HepG2 (cell line): ENCODE measurements around the gene YPEL3. TPM values are rescaled to one million over a fixed set of nuclear protein-coding genes. Genes with fewer than 3 reads are reported as not detected.

Source experiments
- ATAC-seq: fragments of 200-7000 bp; cut with Tn5 transposase; 3 replicates; pipeline ENCODE4 v1.9.1; 2020; ENCODE audit warnings: mild to moderate bottlenecking, moderate library complexity
- BruUV-seq: library from RNA; stranded (reverse); fragments of 400-500 nt; replicated peaks from 2 replicates; lab custom pipeline; 2021; lab: Mats Ljungman, UMichigan
- CTCF ChIA-PET: fragments of 300-600 bp; formaldehyde crosslinking; extraction: SDS; loops from one replicate; lab custom pipeline; 2021; ENCODE audit warnings: low total read pairs, inconsistent platforms, low intra/inter-chr PET ratio; lab: Yijun Ruan, JAX
- POLR2A ChIA-PET: fragments of 350-600 bp; sonication (Branson Sonifier 250); formaldehyde crosslinking; loops from one replicate; lab custom pipeline; 2020; ENCODE audit warnings: antibody characterized with exemption, inconsistent platforms; lab: Yijun Ruan, JAX
- DNase-seq: peaks from one replicate; pipeline ENCODE4 v3.0.0-alpha.2; 2015; ENCODE audit warnings: low spot score
- FAIRE-seq: peaks from 3 replicates; lab custom pipeline; 2011; peaks lifted over from hg19 to GRCh38; lab: Jason Lieb, UNC
- H2AFZ ChIP-seq: one replicate; pipeline ENCODE4 v1.6.1; 2011; ENCODE audit warnings: low read length, inconsistent platforms
- H3K27ac ChIP-seq: fragments of 300-600 bp; 3 replicates; pipeline ENCODE4 v1.8.0; 2011; ENCODE audit warnings: mixed run types, mild to moderate bottlenecking, mixed read lengths, low read length, inconsistent platforms; ENCODE audit not compliant: insufficient read depth; ENCODE audit errors: extremely low read length
- H3K27me3 ChIP-seq, 2 experiments: fragments of 200-600 bp in 1 of 2; 2 replicates in 1 of 2; 3 replicates in 1 of 2; pipeline versions ENCODE4 v1.6.0 to v1.8.0; 2011; ENCODE audit warnings: low read length in 2 of 2, mild to moderate bottlenecking in 2 of 2, moderate library complexity in 2 of 2, inconsistent platforms in 1 of 2; ENCODE audit not compliant: insufficient read depth in 2 of 2, control insufficient read depth in 1 of 2
- H3K36me3 ChIP-seq, 2 experiments: fragments of 200-600 bp in 1 of 2; replicated peaks in 1 of 2; 2 replicates in 1 of 2; 3 replicates in 1 of 2; pipeline versions ENCODE4 v1.5.1 to v1.8.0; 2011; ENCODE audit warnings: low read length in 2 of 2, inconsistent platforms in 1 of 2; ENCODE audit not compliant: insufficient read depth in 2 of 2, control insufficient read depth in 1 of 2
- H3K4me1 ChIP-seq: 2 replicates; pipeline ENCODE4 v1.5.1; 2012; ENCODE audit warnings: low read length, inconsistent platforms; ENCODE audit not compliant: insufficient read depth
- H3K4me2 ChIP-seq: 2 replicates; pipeline ENCODE4 v1.6.0; 2011; ENCODE audit warnings: low read depth, low read length, inconsistent platforms
- H3K4me3 ChIP-seq, 3 experiments: fragments of 200-600 bp in 1 of 3; sonication (generic), shearing (Covaris generic) in 1 of 3; replicated peaks in 1 of 3; 2 replicates each; pipeline ENCODE4 v1.5.1; 2011 to 2016; ENCODE audit warnings: low read length in 3 of 3, inconsistent platforms in 2 of 3, low read depth in 2 of 3, mild to moderate bottlenecking in 2 of 3, control low read depth in 1 of 3, mixed read lengths in 1 of 3; ENCODE audit not compliant: insufficient read depth in 1 of 3
- H3K79me2 ChIP-seq: one replicate; pipeline ENCODE4 v1.6.1; 2011; ENCODE audit warnings: low read length, inconsistent platforms; ENCODE audit not compliant: insufficient read depth
- H3K9ac ChIP-seq: 2 replicates; pipeline ENCODE4 v1.6.0; 2011; ENCODE audit warnings: mild to moderate bottlenecking, low read depth, low read length, inconsistent platforms; ENCODE audit not compliant: insufficient read depth
- H3K9me3 ChIP-seq: 2 replicates; pipeline ENCODE4 v1.5.1; 2012; ENCODE audit warnings: mild to moderate bottlenecking, low read length
- H4K20me1 ChIP-seq: 2 replicates; pipeline ENCODE4 v1.6.0; 2011; ENCODE audit warnings: inconsistent platforms, mild to moderate bottlenecking, low read length, moderate library complexity; ENCODE audit not compliant: insufficient read depth
- ARNT2 ChIP-seq: sonication (generic); formaldehyde crosslinking; IDR thresholded peaks from 2 replicates; pipeline ENCODE4 v1.8.0; 2022; ENCODE audit warnings: mild to moderate bottlenecking, low read depth, missing genetic modification reagents, moderate library complexity
- CREM ChIP-seq, 2 experiments: sonication (generic) in 1 of 2; formaldehyde crosslinking in 1 of 2; IDR thresholded peaks; 2 replicates each; pipeline versions ENCODE4 v1.4.0 to v1.6.1; 2016 to 2020; ENCODE audit warnings: antibody characterized with exemption in 1 of 2, mild to moderate bottlenecking in 1 of 2, missing genetic modification reagents in 1 of 2
- DNMT1 ChIP-seq: sonication (generic); formaldehyde crosslinking; IDR thresholded peaks from 2 replicates; pipeline ENCODE4 v1.5.1; 2020; ENCODE audit warnings: mild to moderate bottlenecking, missing genetic modification reagents
- HNRNPL ChIP-seq: fragments of 200-400 bp; formaldehyde crosslinking; IDR thresholded peaks from 2 replicates; pipeline ENCODE4 v1.6.1; 2017; ENCODE audit warnings: mild to moderate bottlenecking, low read depth, low read length
- SMARCC2 ChIP-seq: fragments of 450-650 bp; IDR thresholded peaks from 2 replicates; pipeline ENCODE4 v1.6.1; 2017; ENCODE audit warnings: antibody characterized with exemption, mild to moderate bottlenecking
- TBX2 ChIP-seq: sonication (generic); formaldehyde crosslinking; IDR thresholded peaks from 2 replicates; pipeline ENCODE4 v1.5.0; 2020; ENCODE audit warnings: missing genetic modification reagents, mild to moderate bottlenecking, borderline replicate concordance
- ZNF383 ChIP-seq: sonication (generic); formaldehyde crosslinking; IDR thresholded peaks from 2 replicates; pipeline ENCODE4 v1.4.0; 2020; ENCODE audit warnings: missing genetic modification reagents, mild to moderate bottlenecking, borderline replicate concordance
- ZNF614 ChIP-seq: IDR thresholded peaks from 2 replicates; pipeline ENCODE4 v1.6.1; 2018; ENCODE audit warnings: missing biosample characterization, missing genetic modification reagents, inconsistent platforms, borderline replicate concordance
- ZNF652 ChIP-seq: IDR thresholded peaks from 2 replicates; pipeline ENCODE4 v1.6.1; 2016; ENCODE audit warnings: low read depth, borderline replicate concordance
- WGBS: methylation state at CpG from one replicate; pipeline ENCODE4 v1.1.6; 2017; ENCODE audit warnings: low lambda C conversion rate; 5-methylcytosine and 5-hydroxymethylcytosine counted together
- in situ Hi-C: cut with HindIII; loops from 2 replicates; pipeline ENCODE4 v1.10.0; 2017; ENCODE audit warnings: low pct_unique_long_range_greater_than_20kb; ENCODE audit not compliant: extremely low pct_ligation_motif_present
- intact Hi-C: fragments of 100-400 bp; cut with micrococcal nuclease; formaldehyde crosslinking; loops from one replicate; pipeline ENCODE4 v1.10.0; 2022; ENCODE audit not compliant: unreplicated experiment
- polyA plus RNA-seq, 8 experiments: library from polyadenylated mRNA; depleted of rRNA in 3 of 8; stranded (reverse) in 7 of 8; unstranded in 1 of 8; fragments of >200 nt; fragmentation: Illumina TruSeq in 4 of 8; extraction: Trizol in 4 of 8; gene quantifications; 2 replicates each; pipeline versions ENCODE4 v1.2.1 to v1.2.3, GENCODE V29; 2011 to 2016; ENCODE audit warnings: low read depth in 4 of 8, missing spikeins in 1 of 8, mixed read lengths in 1 of 8; ENCODE audit not compliant: insufficient read depth in 1 of 8
- total RNA-seq, 5 experiments: library from RNA; depleted of rRNA; stranded (reverse); fragments of >200 nt; fragmentation: Illumina TruSeq; extraction: Trizol; gene quantifications; 2 replicates each; pipeline ENCODE4 v1.2.3, GENCODE V29; 2016; ENCODE audit warnings: low read depth in 1 of 5
- TF ChIP-seq, protein P1 (sequence below): sonication (generic); formaldehyde crosslinking; IDR thresholded peaks from 2 replicates; pipeline ENCODE4 v1.5.0; 2020; ENCODE audit warnings: mild to moderate bottlenecking, missing genetic modification reagents
- TF ChIP-seq, protein P2 (sequence below): sonication (generic); formaldehyde crosslinking; IDR thresholded peaks from 2 replicates; pipeline ENCODE4 v1.8.0; 2022; ENCODE audit warnings: mild to moderate bottlenecking, missing genetic modification reagents; ENCODE audit not compliant: insufficient replicate concordance
- TF ChIP-seq, protein P3 (sequence below): sonication (generic); IDR thresholded peaks from 2 replicates; pipeline ENCODE4 v1.6.1; 2016; ENCODE audit warnings: low read depth, borderline replicate concordance

Gene YPEL3
- total and polyA plus RNA-seq, 2 of the 13 experiments (the other 11 are each of a cell fraction or from before 2014, with no cell fraction given): 5.4 to 47.0 TPM

DNA sequence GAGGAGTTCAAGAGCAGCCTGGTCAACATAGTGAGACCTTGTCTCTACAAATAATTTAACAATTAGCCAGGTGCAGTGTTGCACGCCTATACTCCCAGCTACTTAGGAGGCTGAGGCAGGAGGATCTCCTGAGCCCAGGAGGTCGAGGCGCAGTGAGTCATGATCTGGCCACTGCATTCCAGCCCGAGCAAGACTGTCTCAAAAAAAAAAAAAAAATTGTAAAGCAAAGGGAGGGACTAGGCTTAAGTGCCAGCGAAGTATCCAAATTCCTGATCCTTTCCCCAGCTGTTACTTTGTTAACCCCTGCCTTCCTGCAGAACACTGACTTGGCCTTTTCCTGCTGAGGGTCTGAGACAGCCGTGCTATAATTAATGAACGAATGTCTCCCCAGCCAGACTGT is 14.6 kb upstream of the YPEL3 start:
- Histone ChIP-seq H3K9ac (no peak overlapping the region), H2AFZ (no peak overlapping the region), H3K4me2 (no peak overlapping the region), H3K4me1 (peaks cover 37% of the 10 kb centered on the region), H3K27me3 (no peaks in the 10 kb centered on the region), H3K36me3 (peaks cover 0 to 9% of the 10 kb centered on the region in 2 experiments; a peak in 1 of 5 replicates), H3K79me2 (no peaks in the 10 kb centered on the region), H3K4me3 (no peak overlapping the region), H3K27ac (no peak overlapping the region), H3K9me3 (no peaks in the 10 kb centered on the region), H4K20me1 (no peaks in the 10 kb centered on the region)
- CTCF ChIA-PET: interaction anchor here (1.4 kb wide), 1 partner anchor 19 kb away, joined by 4 read pairs; the partner anchor contains the start of gene TBX6
- TF ChIP-seq, protein P1, sequence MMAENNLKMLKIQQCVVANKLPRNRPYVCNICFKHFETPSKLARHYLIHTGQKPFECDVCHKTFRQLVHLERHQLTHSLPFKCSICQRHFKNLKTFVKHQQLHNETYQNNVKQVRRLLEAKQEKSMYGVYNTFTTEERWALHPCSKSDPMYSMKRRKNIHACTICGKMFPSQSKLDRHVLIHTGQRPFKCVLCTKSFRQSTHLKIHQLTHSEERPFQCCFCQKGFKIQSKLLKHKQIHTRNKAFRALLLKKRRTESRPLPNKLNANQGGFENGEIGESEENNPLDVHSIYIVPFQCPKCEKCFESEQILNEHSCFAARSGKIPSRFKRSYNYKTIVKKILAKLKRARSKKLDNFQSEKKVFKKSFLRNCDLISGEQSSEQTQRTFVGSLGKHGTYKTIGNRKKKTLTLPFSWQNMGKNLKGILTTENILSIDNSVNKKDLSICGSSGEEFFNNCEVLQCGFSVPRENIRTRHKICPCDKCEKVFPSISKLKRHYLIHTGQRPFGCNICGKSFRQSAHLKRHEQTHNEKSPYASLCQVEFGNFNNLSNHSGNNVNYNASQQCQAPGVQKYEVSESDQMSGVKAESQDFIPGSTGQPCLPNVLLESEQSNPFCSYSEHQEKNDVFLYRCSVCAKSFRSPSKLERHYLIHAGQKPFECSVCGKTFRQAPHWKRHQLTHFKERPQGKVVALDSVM (CRISPR knock-in tag): peak; percentile 59; the same call in 1 of the 2 replicates
- peak; percentile 44; the same call in 1 of the 2 replicates for TF ChIP-seq ZNF652 (CRISPR knock-in tag)
- TF ChIP-seq HNRNPL: no peak
- in situ Hi-C loops (no loop called here), intact Hi-C loops (no loop called here)
- FAIRE-seq: no peak
- 90% methylated on average over 7 of the region's 7 CpGs for WGBS
- no peak for ATAC-seq
- BruUV-seq: no TSS peak
- POLR2A ChIA-PET: interaction anchor here (0.7 to 1.3 kb wide), 2 partner anchors 15 to 19 kb away, joined by 3 to 4 read pairs; partner anchors contain the start of genes TBX6 and YPEL3
- DNase-seq: no peak

DNA sequence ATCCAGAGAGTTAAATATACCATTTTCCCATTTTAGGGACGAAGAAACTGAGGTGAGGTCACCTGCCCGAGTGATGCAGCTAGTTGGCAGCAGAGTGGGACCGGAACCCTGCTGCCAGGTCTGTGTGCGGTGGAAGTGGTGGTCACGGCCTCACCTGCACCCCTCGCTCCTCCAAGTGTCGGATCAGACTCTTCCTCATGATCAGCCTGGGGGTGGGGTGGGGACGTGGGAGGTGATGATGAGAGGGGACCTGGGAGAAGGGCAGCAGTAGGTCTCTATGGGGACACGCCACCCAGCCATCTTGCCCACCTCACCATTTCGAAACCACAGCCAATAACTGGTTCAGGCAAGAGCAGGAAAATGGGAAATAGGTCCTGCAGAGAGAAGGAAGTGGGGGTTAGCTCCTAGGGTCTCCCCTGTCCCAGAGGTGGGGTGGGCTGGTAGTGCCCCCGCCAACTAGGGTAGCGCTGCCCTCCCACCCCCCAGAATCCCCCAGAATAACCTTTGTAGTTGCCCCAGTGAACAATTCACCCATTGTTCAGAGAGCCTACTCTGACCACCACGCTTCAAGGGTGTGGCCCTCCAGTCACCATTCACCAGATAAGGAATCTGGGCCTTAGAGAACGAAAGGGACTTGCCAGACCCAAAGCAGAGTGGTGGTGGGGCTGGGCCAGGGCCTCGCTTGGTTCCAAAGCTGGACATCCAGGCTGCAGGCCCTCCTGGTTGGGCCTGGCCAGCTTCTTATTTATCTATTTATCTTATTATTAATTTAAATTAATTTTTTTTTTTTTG is 12.2 kb upstream of the YPEL3 start:
- in situ Hi-C loops (no loop called here), intact Hi-C loops (no loop called here)
- Histone ChIP-seq H3K4me2 (no peak overlapping the region), H3K4me3 (no peak overlapping the region), H3K27me3 (no peaks in the 10 kb centered on the region), H3K79me2 (no peaks in the 10 kb centered on the region), H3K9me3 (no peaks in the 10 kb centered on the region), H3K27ac (no peak overlapping the region), H3K4me1 (peaks cover 38% of the 10 kb centered on the region), H3K9ac (no peak overlapping the region), H3K36me3 (peaks cover 0 to 9% of the 10 kb centered on the region in 2 experiments; a peak in 1 of 5 replicates), H2AFZ (no peak overlapping the region), H4K20me1 (no peaks in the 10 kb centered on the region)
- no peak for ATAC-seq
- no peak for FAIRE-seq
- no TSS peak for BruUV-seq
- POLR2A ChIA-PET: no interaction called here
- DNase-seq: no peak
- CTCF ChIA-PET: no interaction called here
- WGBS: 92% methylated on average over 13 of the region's 15 CpGs
- TF ChIP-seq, protein P2, sequence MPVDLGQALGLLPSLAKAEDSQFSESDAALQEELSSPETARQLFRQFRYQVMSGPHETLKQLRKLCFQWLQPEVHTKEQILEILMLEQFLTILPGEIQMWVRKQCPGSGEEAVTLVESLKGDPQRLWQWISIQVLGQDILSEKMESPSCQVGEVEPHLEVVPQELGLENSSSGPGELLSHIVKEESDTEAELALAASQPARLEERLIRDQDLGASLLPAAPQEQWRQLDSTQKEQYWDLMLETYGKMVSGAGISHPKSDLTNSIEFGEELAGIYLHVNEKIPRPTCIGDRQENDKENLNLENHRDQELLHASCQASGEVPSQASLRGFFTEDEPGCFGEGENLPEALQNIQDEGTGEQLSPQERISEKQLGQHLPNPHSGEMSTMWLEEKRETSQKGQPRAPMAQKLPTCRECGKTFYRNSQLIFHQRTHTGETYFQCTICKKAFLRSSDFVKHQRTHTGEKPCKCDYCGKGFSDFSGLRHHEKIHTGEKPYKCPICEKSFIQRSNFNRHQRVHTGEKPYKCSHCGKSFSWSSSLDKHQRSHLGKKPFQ (CRISPR knock-in tag): no peak
- TF ChIP-seq CREM (IDR thresholded peaks at IDR 0.05) (no peak), CREM (CRISPR knock-in tag; IDR thresholded peaks at IDR 0.05) (no peak), ARNT2 (CRISPR knock-in tag) (no peak), TBX2 (CRISPR knock-in tag) (no peak), ZNF614 (CRISPR knock-in tag) (no peak), SMARCC2 (no peak), ZNF383 (CRISPR knock-in tag) (no peak), DNMT1 (CRISPR knock-in tag) (no peak)
- TF ChIP-seq, protein P3, sequence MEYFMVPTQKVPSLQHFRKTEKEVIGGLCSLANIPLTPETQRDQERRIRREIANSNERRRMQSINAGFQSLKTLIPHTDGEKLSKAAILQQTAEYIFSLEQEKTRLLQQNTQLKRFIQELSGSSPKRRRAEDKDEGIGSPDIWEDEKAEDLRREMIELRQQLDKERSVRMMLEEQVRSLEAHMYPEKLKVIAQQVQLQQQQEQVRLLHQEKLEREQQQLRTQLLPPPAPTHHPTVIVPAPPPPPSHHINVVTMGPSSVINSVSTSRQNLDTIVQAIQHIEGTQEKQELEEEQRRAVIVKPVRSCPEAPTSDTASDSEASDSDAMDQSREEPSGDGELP: no peak
